ENCODE results near the gene CCKAR.

CCKAR gene

GRCh38 chr4:26459054-26459755, 31.1 kb downstream of the CCKAR start:
- DNase-seq (ENCODE audit: low spot score), result no peak

DNA sequence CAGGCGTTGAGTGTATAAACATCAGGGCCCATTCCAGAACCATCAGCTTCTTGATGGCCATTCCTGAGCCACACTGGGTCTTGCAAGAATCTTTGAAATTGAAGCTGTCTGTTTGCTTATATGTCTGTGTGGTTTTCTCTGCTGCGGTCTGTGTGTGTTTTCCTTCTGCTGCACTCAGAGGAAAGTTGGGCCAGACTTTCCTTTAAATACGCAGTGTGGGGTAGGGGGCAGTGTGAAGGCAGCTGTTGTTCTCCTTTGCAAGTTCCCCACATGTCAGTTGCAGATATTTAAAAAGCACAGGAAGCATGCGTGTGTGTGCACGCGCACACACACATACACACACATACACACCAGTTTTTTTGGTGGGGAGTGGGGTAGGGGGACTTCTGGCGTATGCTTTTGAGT, 32.1 kb downstream of the CCKAR start:
- DNase-seq (ENCODE audit: low spot score), result no peak

DNA sequence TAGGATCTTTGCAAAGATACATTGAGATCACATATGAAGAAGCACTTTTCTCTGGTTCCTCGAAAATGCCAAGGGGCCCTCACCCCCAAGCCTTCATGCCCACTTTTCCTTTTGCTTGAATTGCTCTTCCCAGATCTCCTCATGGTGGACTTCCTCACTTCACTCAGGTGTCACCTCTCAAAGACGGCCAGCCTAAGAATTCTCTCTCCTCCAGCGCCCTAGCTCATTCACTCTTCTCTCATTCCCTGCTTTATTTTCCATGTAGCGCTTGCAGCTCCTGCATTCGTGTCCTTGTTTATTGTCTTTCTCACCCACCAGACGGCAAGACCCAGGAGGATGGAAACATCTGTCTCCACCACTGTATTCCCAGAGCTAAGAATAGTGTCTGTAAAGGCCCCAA, 32.9 kb downstream of the CCKAR start:
- DNase-seq (ENCODE audit: low spot score), result no peak

GRCh38 chr4:26455571-26455970, 34.7 kb downstream of the CCKAR start:
- DNase-seq (ENCODE audit: low spot score), result no peak

DNA sequence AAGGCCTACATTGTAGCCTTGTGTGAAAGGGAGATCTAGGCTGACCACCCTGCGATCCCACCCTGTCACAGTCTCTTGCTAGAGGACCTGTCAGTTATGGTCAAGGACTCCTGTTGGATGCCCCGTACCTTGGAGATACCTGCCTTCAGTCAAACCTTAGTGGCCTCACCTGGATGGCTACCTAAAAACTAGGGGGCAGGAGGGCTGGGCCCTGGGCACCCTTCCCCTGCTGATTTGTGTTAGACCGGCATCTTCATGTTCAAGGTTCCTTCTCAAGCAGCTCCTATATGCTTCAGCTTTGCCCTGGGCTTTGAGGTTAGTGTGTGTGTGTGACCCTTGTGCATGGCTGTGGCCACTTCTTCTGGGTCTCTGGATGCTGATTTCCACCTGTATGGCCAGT, 35.3 kb downstream of the CCKAR start:
- DNase-seq (ENCODE audit: low spot score), result no peak

GRCh38 chr4:26452565-26453531, 37.4 kb downstream of the CCKAR start:
- no peak for DNase-seq (ENCODE audit: low spot score)

GRCh38 chr4:26451597-26451996, 38.7 kb downstream of the CCKAR start:
- no peak for DNase-seq (ENCODE audit: low spot score)

GRCh38 chr4:26450418-26450817, 39.9 kb downstream of the CCKAR start:
- no peak for DNase-seq (ENCODE audit: low spot score)

DNA sequence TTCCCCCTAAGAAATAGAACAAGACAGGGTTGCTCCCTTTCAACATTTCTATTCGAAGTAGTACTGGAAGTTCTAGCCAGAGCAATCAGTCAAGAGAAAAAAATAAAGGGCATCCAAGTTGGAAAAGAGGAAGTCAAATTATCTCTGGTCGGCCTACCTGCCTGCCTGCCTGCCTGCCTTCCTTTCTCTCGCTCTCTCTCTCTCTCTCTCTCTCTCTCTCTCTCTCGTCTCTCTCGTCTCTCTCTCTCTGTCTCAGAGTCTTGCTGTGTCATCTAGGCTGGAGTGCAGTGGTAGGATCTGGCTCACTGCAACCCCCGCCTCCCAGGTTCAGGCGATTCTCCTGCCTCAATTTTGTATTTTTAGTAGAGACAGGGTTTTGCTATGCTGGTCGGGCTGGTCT, 42.9 kb downstream of the CCKAR start:
- DNase-seq (ENCODE audit: low spot score), result no peak

- DNase-seq (ENCODE audit: low spot score), result no peak
These were observed 48.5 kb downstream of the CCKAR start for GRCh38 chr4:26441771-26442170.

GRCh38 chr4:26441102-26441501, 49.2 kb downstream of the CCKAR start:
- no peak for DNase-seq (ENCODE audit: low spot score)

- no peak for DNase-seq (ENCODE audit: low spot score)
These were observed 56.1 kb downstream of the CCKAR start for GRCh38 chr4:26434030-26434639.

DNA sequence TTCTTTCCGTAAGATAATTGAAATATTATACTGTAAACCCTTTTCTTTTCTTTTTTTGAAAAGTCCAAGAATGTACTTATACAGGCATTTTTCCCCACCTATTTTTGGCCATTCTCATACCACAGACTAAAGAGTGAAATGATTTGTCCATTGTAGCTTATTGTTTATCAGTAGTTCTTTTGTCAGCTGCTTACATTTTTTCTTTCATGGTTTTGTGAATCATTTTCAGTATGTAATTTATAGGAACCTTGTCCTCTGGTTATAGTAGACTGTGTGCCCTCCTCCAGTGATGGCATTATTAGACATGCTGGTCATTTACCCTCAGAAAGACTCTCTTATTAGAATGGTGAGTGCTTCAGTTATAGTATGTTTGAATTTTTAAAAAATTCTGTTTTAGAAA, 56.7 kb downstream of the CCKAR start:
- DNase-seq (ENCODE audit: low spot score), result no peak

- DNase-seq (ENCODE audit: low spot score), result no peak
These were observed 57.9 kb downstream of the CCKAR start for GRCh38 chr4:26432419-26432818.

DNA sequence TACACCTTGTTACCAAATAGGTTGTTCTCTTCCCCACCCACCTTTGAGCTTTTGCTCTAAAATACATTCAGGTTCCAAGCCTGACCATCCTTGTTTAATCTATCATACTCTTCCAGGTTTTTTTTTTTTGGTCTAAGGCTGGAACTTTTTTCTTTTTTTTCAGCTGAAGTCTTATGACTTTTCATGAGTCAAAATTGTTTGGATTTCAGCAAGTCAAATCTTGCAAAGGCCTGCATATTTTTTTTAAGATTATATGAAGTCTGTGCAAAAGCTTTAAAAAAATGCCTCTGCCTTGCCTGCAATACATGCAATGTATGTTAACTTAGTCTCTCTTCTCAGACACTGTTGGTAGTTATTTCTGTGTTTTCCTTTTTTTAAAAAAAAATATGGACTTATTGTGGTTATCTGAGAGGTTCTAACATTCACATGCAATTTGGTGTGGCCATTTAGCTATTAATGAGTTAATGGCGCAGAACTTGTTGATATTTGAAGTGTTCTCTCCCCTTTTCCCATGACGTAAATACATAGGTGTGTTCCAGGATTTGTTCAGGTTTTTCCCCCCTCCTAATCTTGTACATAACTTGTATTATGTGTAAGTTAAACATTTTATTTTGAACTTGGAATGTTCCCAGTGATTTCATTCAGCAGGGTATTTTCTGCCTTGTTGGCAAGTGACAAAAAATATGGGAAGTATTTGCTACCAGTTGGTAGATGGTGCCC, 58.7 kb downstream of the CCKAR start:
- no peak for DNase-seq (ENCODE audit: low spot score)

Measured in ecto neural progenitor cell (in vitro differentiated cells).